HepG2 (cell line): ENCODE data around the gene TMEM258. TPM values are rescaled to one million over a fixed set of nuclear protein-coding genes. Genes with fewer than 3 reads are reported as not detected.

Experiments
- DPF2 ChIP-seq: sonication (generic); formaldehyde crosslinking; IDR thresholded peaks from 2 replicates; pipeline ENCODE4 v1.4.0; 2020; ENCODE audit warnings: mild to moderate bottlenecking, low read depth, missing genetic modification reagents, borderline replicate concordance
- HNF4A ChIP-seq: sonication (generic); formaldehyde crosslinking; IDR thresholded peaks from 2 replicates; pipeline ENCODE4 v1.4.0; 2020; ENCODE audit warnings: missing genetic modification reagents
- HNRNPLL ChIP-seq: fragments of 200-400 bp; formaldehyde crosslinking; IDR thresholded peaks from 2 replicates; pipeline ENCODE4 v1.6.1; 2017; ENCODE audit warnings: mild to moderate bottlenecking, low read depth, low read length; ENCODE audit not compliant: poor library complexity, severe bottlenecking
- KAT7 ChIP-seq: IDR thresholded peaks from 2 replicates; pipeline ENCODE4 v1.6.1; 2018; ENCODE audit warnings: borderline replicate concordance, missing compliant biosample characterization
- KDM5A ChIP-seq: fragments of 200-600 bp; sonication (generic); IDR thresholded peaks from 2 replicates; pipeline ENCODE4 v1.7.0; 2018; ENCODE audit warnings: antibody characterized with exemption, mild to moderate bottlenecking, low read length, borderline replicate concordance
- MEIS1 ChIP-seq: sonication (generic); formaldehyde crosslinking; IDR thresholded peaks from 2 replicates; pipeline ENCODE4 v1.9.0; 2021; ENCODE audit warnings: mild to moderate bottlenecking, missing genetic modification reagents, moderate library complexity, borderline replicate concordance
- NAIF1 ChIP-seq: sonication (generic); formaldehyde crosslinking; IDR thresholded peaks from 2 replicates; pipeline ENCODE4 v1.5.0; 2020; ENCODE audit warnings: mild to moderate bottlenecking, missing genetic modification reagents, borderline replicate concordance
- NCOR1 ChIP-seq: fragments of 200-600 bp; sonication (generic); IDR thresholded peaks from 2 replicates; pipeline ENCODE4 v1.7.0; 2017; ENCODE audit warnings: antibody characterized with exemption, low read length, borderline replicate concordance
- PHF21A ChIP-seq: sonication (generic); formaldehyde crosslinking; IDR thresholded peaks from 2 replicates; pipeline ENCODE4 v1.5.0; 2020; ENCODE audit warnings: mild to moderate bottlenecking, missing genetic modification reagents
- RCOR2 ChIP-seq: IDR thresholded peaks from 2 replicates; pipeline ENCODE4 v1.6.1; 2016; ENCODE audit warnings: missing biosample characterization, missing genetic modification reagents
- REPIN1 ChIP-seq: sonication (generic); formaldehyde crosslinking; IDR thresholded peaks from 2 replicates; pipeline ENCODE4 v1.8.0; 2022; ENCODE audit warnings: missing genetic modification reagents, low read depth, mild to moderate bottlenecking, borderline replicate concordance
- RFXANK ChIP-seq: IDR thresholded peaks from 2 replicates; pipeline ENCODE4 v1.6.1; 2016
- SATB2 ChIP-seq: sonication (generic); formaldehyde crosslinking; IDR thresholded peaks from 2 replicates; pipeline ENCODE4 v1.5.0; 2020; ENCODE audit warnings: missing genetic modification reagents
- SIN3B ChIP-seq: fragments of 150-350 bp; IDR thresholded peaks from 2 replicates; pipeline ENCODE4 v1.6.1; 2014; ENCODE audit warnings: low read length
- ZNF138 ChIP-seq: sonication (generic); formaldehyde crosslinking; IDR thresholded peaks from 2 replicates; pipeline ENCODE4 v1.5.0; 2020; ENCODE audit warnings: mild to moderate bottlenecking, low read depth, missing genetic modification reagents
- ZNF430 ChIP-seq: sonication (generic); formaldehyde crosslinking; IDR thresholded peaks from 2 replicates; pipeline ENCODE4 v1.9.0; 2021; ENCODE audit warnings: mild to moderate bottlenecking, missing genetic modification reagents
- ZNF546 ChIP-seq: sonication (generic); formaldehyde crosslinking; conservative IDR thresholded peaks from 2 replicates; pipeline ENCODE4 v1.8.1; 2023; ENCODE audit warnings: mild to moderate bottlenecking, missing genetic modification reagents
- ZNF619 ChIP-seq: sonication (generic); formaldehyde crosslinking; IDR thresholded peaks from 2 replicates; pipeline ENCODE4 v1.4.0; 2020; ENCODE audit warnings: mild to moderate bottlenecking, missing genetic modification reagents
- polyA plus RNA-seq, 8 experiments: library from polyadenylated mRNA; depleted of rRNA in 3 of 8; stranded (reverse) in 7 of 8; unstranded in 1 of 8; fragments of >200 nt; fragmentation: Illumina TruSeq in 4 of 8; extraction: Trizol in 4 of 8; gene quantifications; 2 replicates each; pipeline versions ENCODE4 v1.2.1 to v1.2.3, GENCODE V29; 2011 to 2016; ENCODE audit warnings: low read depth in 4 of 8, missing spikeins in 1 of 8, mixed read lengths in 1 of 8; ENCODE audit not compliant: insufficient read depth in 1 of 8
- total RNA-seq, 5 experiments: library from RNA; depleted of rRNA; stranded (reverse); fragments of >200 nt; fragmentation: Illumina TruSeq; extraction: Trizol; gene quantifications; 2 replicates each; pipeline ENCODE4 v1.2.3, GENCODE V29; 2016; ENCODE audit warnings: low read depth in 1 of 5
- TF ChIP-seq, protein P1 (sequence below): sonication (generic); formaldehyde crosslinking; IDR thresholded peaks from 2 replicates; pipeline ENCODE4 v1.8.1; 2023; ENCODE audit warnings: mild to moderate bottlenecking, moderate library complexity, missing genetic modification reagents
- TF ChIP-seq, protein P2 (sequence below): sonication (generic); formaldehyde crosslinking; IDR thresholded peaks from 2 replicates; pipeline ENCODE4 v1.8.1; 2023; ENCODE audit warnings: mild to moderate bottlenecking, missing genetic modification reagents
- TF ChIP-seq, protein P3 (sequence below): sonication (generic); formaldehyde crosslinking; IDR thresholded peaks from 2 replicates; pipeline ENCODE4 v1.4.0; 2020; ENCODE audit warnings: missing genetic modification reagents, borderline replicate concordance

Gene TMEM258
- total and polyA plus RNA-seq, 2 of the 13 experiments (the other 11 are each of a cell fraction or from before 2014, with no cell fraction given): 175 to 424 TPM

DNA sequence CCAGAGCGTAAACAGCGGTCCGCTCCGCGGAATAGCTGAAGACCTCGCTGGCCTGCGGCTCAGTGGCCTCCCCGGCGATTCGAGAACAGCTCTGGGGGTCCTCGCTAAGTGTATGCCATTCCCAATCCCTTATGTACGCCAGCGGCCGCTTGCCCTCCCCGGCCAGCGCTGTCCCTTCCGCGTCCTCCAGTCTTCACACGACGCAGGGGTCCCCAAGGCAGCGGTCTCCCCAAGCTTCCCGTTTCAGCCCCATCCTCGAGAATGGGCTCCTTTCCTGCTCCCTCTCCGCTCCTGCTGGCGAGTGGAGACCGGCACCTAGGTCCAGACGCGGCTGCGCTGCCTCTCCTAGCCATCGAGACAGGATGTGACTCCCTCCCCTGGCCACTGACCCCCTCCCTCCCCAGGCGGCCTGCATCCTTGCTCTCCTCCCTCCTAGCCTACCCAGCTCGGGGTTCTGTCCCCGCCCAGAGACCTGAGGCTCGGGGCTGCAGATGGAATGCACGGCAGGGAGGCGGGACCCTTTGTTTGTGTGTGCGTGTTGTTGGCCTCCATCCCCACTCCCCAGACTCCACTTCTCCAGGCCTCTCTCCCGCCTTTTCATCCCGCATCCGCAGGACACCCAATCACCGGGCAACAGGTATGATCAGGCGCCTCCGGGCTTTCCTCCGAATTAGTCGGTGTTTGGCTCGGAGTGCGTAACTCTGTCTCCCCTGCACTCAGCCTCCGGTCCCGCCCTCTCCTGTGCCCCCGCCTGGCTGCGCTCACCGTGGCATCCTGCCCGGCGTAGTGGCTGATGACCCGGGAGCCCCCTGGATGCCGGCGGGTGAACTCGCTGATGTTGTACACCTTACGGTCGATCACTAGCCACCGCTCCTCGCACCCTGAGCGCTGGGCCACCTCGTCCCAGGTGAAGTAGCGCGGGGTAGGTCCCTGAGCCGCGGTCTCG lies 23.7 kb upstream of the TMEM258 start (continued):
- TF ChIP-seq MEIS1 (CRISPR knock-in tag): no peak
- 0 out of 2 replicates have a peak, but pooled peaks have one; percentile 3 for TF ChIP-seq REPIN1 (CRISPR knock-in tag)
- TF ChIP-seq, protein P1, sequence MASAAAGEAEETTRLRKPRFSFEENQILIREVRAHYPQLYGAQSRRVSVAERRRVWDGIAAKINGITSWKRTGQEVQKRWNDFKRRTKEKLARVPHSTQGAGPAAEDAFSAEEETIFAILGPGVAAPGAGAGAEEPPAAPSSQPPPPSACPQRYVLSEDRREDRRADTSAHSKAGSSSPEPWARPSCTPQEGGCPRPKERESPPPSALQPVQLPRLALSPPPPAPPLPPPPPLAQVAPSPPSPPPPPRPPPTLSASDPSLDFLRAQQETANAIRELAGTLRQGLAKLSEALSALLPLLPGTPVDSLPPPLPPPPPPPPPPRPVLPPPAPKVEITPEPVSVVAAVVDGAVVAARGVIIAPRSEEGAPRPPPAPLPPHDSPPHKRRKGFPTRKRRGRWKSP: 0 out of 2 replicates have a peak, but pooled peaks have one; percentile 2
- TF ChIP-seq, protein P2, sequence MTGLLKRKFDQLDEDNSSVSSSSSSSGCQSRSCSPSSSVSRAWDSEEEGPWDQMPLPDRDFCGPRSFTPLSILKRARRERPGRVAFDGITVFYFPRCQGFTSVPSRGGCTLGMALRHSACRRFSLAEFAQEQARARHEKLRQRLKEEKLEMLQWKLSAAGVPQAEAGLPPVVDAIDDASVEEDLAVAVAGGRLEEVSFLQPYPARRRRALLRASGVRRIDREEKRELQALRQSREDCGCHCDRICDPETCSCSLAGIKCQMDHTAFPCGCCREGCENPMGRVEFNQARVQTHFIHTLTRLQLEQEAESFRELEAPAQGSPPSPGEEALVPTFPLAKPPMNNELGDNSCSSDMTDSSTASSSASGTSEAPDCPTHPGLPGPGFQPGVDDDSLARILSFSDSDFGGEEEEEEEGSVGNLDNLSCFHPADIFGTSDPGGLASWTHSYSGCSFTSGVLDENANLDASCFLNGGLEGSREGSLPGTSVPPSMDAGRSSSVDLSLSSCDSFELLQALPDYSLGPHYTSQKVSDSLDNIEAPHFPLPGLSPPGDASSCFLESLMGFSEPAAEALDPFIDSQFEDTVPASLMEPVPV (CRISPR knock-in tag): peak; percentile 2; the same call in 1 of the 2 replicates
- TF ChIP-seq NAIF1 (CRISPR knock-in tag): peak; percentile 23; the same call in 1 of the 2 replicates
- peak; percentile 12; the same call in 1 of the 2 replicates for TF ChIP-seq KAT7
- peak; percentile 40; the same call in 1 of the 2 replicates for TF ChIP-seq NCOR1
- TF ChIP-seq ZNF138: 0 out of 2 replicates have a peak, but pooled peaks have one; percentile 60
- TF ChIP-seq RCOR2 (CRISPR knock-in tag): no peak
- no peak; the same call in 1 of the 2 replicates for TF ChIP-seq ZNF430
- no peak for TF ChIP-seq SIN3B
- TF ChIP-seq, protein P3, sequence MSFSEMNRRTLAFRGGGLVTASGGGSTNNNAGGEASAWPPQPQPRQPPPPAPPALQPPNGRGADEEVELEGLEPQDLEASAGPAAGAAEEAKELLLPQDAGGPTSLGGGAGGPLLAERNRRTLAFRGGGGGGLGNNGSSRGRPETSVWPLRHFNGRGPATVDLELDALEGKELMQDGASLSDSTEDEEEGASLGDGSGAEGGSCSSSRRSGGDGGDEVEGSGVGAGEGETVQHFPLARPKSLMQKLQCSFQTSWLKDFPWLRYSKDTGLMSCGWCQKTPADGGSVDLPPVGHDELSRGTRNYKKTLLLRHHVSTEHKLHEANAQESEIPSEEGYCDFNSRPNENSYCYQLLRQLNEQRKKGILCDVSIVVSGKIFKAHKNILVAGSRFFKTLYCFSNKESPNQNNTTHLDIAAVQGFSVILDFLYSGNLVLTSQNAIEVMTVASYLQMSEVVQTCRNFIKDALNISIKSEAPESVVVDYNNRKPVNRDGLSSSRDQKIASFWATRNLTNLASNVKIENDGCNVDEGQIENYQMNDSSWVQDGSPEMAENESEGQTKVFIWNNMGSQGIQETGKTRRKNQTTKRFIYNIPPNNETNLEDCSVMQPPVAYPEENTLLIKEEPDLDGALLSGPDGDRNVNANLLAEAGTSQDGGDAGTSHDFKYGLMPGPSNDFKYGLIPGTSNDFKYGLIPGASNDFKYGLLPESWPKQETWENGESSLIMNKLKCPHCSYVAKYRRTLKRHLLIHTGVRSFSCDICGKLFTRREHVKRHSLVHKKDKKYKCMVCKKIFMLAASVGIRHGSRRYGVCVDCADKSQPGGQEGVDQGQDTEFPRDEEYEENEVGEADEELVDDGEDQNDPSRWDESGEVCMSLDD (CRISPR knock-in tag): 0 out of 2 replicates have a peak, but pooled peaks have one; percentile 41
- peak; percentile 53; the same call in 1 of the 2 replicates for TF ChIP-seq ZNF619
- TF ChIP-seq PHF21A (CRISPR knock-in tag): 0 out of 2 replicates have a peak, but pooled peaks have one; percentile 3
- TF ChIP-seq HNRNPLL: peak; percentile 82
- 0 out of 2 replicates have a peak, but pooled peaks have one; percentile 5 for TF ChIP-seq HNF4A (CRISPR knock-in tag)
- TF ChIP-seq KDM5A: 0 out of 2 replicates have a peak, but pooled peaks have one; percentile 17
- TF ChIP-seq ZNF546 (CRISPR knock-in tag): no peak
- TF ChIP-seq SATB2 (CRISPR knock-in tag): no peak
- no peak for TF ChIP-seq RFXANK (CRISPR knock-in tag)
- TF ChIP-seq DPF2: no peak
